ENCODE data around the gene RHBDD1.

RHBDD1 gene

DNA sequence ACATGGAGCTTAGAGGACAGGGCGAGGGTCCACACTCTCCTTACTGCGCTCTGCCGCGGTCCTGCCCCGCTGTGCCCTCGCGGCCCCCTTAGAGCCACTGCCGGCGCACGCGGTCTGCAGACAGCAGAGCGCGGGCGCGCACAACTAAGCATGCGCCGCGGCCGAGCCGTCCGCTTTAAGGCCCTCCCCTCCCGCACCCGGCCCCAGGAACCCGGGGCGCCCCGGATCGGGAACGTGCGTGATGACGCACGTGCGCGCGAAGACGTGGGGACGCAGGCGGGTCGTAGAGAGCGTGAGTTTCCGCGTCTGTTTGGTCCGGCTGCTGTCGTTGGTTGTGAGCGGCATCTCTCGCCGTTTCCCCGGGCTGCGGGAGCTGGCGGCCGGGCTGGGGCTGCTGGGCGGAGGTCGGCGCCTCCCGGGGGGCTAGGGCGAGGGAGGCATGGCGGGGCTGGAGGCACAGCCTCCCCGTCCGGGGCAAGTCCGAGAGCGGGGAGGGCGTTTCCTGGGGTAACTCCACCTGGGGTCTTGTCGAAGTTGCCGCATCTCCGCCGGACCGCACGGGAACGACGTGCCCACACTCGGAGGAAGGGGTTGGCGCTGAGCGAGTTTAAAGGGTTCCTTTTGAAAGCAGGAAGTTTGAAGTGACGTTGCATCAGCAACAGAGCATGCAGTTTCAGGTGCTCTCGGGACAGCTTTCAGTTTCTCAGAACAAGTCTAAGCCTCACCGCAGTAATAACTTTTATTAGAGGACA lies at the start of gene RHBDD1:
Gene RHBDD1 (plus strand): TSS at position 259 of the 752 bp plus-strand sequence. CDS start 28,640 bp downstream, outside the sequence.
- TF ChIP-seq, protein P1, sequence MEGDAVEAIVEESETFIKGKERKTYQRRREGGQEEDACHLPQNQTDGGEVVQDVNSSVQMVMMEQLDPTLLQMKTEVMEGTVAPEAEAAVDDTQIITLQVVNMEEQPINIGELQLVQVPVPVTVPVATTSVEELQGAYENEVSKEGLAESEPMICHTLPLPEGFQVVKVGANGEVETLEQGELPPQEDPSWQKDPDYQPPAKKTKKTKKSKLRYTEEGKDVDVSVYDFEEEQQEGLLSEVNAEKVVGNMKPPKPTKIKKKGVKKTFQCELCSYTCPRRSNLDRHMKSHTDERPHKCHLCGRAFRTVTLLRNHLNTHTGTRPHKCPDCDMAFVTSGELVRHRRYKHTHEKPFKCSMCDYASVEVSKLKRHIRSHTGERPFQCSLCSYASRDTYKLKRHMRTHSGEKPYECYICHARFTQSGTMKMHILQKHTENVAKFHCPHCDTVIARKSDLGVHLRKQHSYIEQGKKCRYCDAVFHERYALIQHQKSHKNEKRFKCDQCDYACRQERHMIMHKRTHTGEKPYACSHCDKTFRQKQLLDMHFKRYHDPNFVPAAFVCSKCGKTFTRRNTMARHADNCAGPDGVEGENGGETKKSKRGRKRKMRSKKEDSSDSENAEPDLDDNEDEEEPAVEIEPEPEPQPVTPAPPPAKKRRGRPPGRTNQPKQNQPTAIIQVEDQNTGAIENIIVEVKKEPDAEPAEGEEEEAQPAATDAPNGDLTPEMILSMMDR (conservative IDR thresholded peaks at IDR 0.05) = no peak
- no peak; the same call in 1 of the 2 replicates for TF ChIP-seq ZFX (IDR thresholded peaks at IDR 0.05)
- peak within 1 kb of the TSS; percentile 91 for H3K27ac ChIP-seq

- no peak overlapping the region for H3K27ac ChIP-seq
- TF ChIP-seq ZFX (IDR thresholded peaks at IDR 0.05) = no peak
- TF ChIP-seq, protein P1 (conservative IDR thresholded peaks at IDR 0.05) = no peak
Observed at GRCh38 chr2:226788064-226788463, 47.8 kb upstream of the RHBDD1 start.

DNA sequence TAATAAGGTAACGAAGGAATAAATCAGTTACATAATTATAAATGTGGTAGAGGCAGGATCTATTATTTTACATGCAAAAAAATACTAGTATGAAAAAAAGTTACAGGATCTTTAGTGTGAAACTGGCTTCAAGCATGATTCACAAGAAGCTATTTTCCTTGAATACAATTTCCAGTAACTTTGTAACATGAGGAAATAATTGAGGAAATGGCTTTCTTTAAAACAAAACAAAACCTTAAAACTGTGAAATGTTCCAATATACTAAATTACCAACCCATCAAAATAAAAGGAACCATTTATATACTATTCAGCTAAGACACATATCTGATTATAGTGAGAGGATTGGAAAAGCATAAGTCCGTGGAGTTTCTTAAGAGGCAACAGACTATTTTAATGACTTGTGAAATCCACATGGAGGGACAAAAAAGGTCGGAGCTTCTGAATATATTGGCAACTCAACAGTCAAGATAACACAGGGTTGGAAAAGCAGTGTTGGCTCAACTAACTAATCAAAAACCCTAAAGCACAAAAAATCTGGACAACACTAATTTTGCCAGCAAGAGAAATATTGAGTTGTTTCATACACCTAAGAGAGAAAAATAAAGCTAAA lies 46.9 kb upstream of the RHBDD1 start:
- H3K27ac ChIP-seq = no peak overlapping the region
- no peak for TF ChIP-seq ZFX (IDR thresholded peaks at IDR 0.05)
- TF ChIP-seq, protein P1 (conservative IDR thresholded peaks at IDR 0.05) = no peak

DNA sequence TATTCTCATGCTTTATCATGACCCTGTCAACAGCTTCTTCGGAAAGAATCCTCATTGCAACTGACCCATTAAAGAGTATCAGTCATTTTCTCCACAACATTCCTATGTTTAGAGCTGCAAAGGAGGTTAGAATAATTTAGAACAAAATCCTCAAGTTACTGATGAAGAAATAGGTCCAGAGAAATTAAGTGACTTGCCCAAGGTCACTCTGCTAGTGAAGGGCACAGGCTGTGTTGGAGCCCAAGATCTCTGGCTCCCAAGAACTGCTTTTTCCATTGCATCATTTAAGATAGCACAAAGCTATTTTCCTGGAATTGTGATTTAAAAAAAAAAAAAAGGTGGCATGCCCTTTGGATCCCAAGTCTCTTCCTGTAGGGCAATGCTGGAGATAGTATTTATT lies 45.8 kb upstream of the RHBDD1 start:
- no peak for TF ChIP-seq ZFX (IDR thresholded peaks at IDR 0.05)
- TF ChIP-seq, protein P1 (conservative IDR thresholded peaks at IDR 0.05) = no peak
- no peak overlapping the region for H3K27ac ChIP-seq

GRCh38 chr2:226790431-226790830 lies 45.4 kb upstream of the RHBDD1 start:
- no peak for TF ChIP-seq ZFX (IDR thresholded peaks at IDR 0.05)
- TF ChIP-seq, protein P1 (conservative IDR thresholded peaks at IDR 0.05) = no peak
- no peak overlapping the region; the same call in 1 of the 2 replicates for H3K27ac ChIP-seq

GRCh38 chr2:226791056-226791486 lies 44.8 kb upstream of the RHBDD1 start:
- H3K27ac ChIP-seq = peak overlapping the region; percentile 87
- peak; percentile 27; the same call in 1 of the 2 replicates for TF ChIP-seq ZFX (IDR thresholded peaks at IDR 0.05)
- TF ChIP-seq, protein P1 (conservative IDR thresholded peaks at IDR 0.05) = no peak

DNA sequence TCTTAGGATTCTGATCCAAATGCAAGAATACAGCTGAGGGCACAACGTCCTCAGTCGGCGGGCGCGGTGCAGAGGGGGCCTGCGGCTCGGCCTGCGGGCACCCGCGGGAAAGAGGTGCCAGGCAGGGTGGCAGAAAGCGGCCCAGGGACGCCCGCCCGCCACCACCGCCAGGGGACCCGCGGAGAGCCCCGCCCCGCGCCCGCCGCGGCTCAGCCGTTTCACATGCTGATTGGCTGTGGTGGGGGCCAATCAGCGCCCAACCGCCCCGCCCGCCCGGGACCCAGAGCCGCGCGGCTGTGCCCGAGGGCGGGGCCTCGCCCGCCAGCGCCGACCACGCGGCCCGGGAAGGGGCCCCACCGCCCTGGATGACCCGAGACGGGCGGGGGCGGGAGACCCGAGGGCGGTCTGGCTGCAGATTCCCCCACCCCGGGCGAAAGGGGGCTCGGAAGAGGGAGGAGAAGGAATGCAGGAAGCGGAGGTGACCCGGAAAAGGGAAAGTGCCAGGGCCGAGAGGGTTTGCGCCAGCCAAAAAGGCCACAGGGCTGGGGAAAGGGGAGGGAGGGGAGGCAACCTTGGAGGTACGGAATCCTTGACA lies 44.3 kb upstream of the RHBDD1 start:
- H3K27ac ChIP-seq = peak overlapping the region; percentile 87

More for the DNA sequence above, 44.3 kb upstream of the RHBDD1 start:
- TF ChIP-seq, protein P1 (conservative IDR thresholded peaks at IDR 0.05) = peak; percentile 40
- TF ChIP-seq ZFX (IDR thresholded peaks at IDR 0.05) = 0 out of 2 replicates have a peak, but pooled peaks have one; percentile 10
